Activated T-helper 2 cell treated with anti-CD3 and anti-CD28 coated beads, Interferon-gamma antibody, Interleukin-2, Interleukin-4, amounts not matched to agents 10 μg/mL and 5 μg/mL and 100 μg/mL, durations not matched to agents 14 hours and 24 hours and 36 hours (primary cell): ENCODE results near the gene ERLIN1. TPM values are rescaled to one million over a fixed set of nuclear protein-coding genes. Genes with fewer than 3 reads are reported as not detected.

ENCODE experiments used
- DNase-seq: peaks from one replicate; pipeline ENCODE4 v3.0.0; 2021; ENCODE audit warnings: low spot score
- H3K27ac Mint-ChIP-seq: one replicate; pipeline ENCODE4 v1.8.0; 2021; ENCODE audit warnings: mixed read lengths
- H3K27me3 Mint-ChIP-seq: one replicate; pipeline ENCODE4 v1.8.0; 2021; ENCODE audit warnings: low read depth, mixed read lengths
- H3K36me3 Mint-ChIP-seq: one replicate; pipeline ENCODE4 v1.8.0; 2021; ENCODE audit warnings: low read depth, mixed read lengths
- H3K4me1 Mint-ChIP-seq: one replicate; pipeline ENCODE4 v1.8.0; 2021; ENCODE audit warnings: low read depth, mixed read lengths
- H3K4me3 Mint-ChIP-seq: one replicate; pipeline ENCODE4 v1.8.0; 2021; ENCODE audit warnings: low read depth, mild to moderate bottlenecking, moderate library complexity, mixed read lengths
- H3K9me3 Mint-ChIP-seq: one replicate; pipeline ENCODE4 v1.8.0; 2021; ENCODE audit warnings: mixed read lengths
- intact Hi-C: fragments of 100-400 bp; cut with micrococcal nuclease; formaldehyde crosslinking; loops from one replicate; pipeline ENCODE4 v1.15.1; 2023
- total RNA-seq: library from RNA; stranded (reverse); gene quantifications from 2 replicates; pipeline ENCODE4 v1.2.3, GENCODE V29; 2022

ERLIN1 gene
- total RNA-seq, 1 donor from 2014 or later: 19.4 TPM

- peaks cover 60% of the 10 kb centered on the region for H3K36me3 Mint-ChIP-seq
- H3K4me1 Mint-ChIP-seq: peaks cover 19% of the 10 kb centered on the region
- no peak for DNase-seq
- H3K27ac Mint-ChIP-seq: no peak overlapping the region
- no peaks in the 10 kb centered on the region for H3K27me3 Mint-ChIP-seq
- intact Hi-C loops: no loop called here
- H3K4me3 Mint-ChIP-seq: no peak overlapping the region
- H3K9me3 Mint-ChIP-seq: peaks cover 3% of the 10 kb centered on the region
These were observed 21.9 kb downstream of the ERLIN1 start for GRCh38 chr10:100163704-100164621.

- peaks cover 5% of the 10 kb centered on the region for H3K9me3 Mint-ChIP-seq
- H3K4me1 Mint-ChIP-seq: peaks cover 22% of the 10 kb centered on the region
- DNase-seq: no peak
- H3K36me3 Mint-ChIP-seq: peaks cover 66% of the 10 kb centered on the region
- H3K27me3 Mint-ChIP-seq: no peaks in the 10 kb centered on the region
- no peak overlapping the region for H3K4me3 Mint-ChIP-seq
- H3K27ac Mint-ChIP-seq: no peak overlapping the region
- intact Hi-C loops: no loop called here
These were observed 23.1 kb downstream of the ERLIN1 start for GRCh38 chr10:100162696-100163095.

- Mint-ChIP-seq H3K36me3 (peaks cover 84% of the 10 kb centered on the region), H3K9me3 (peaks cover 5% of the 10 kb centered on the region), H3K27me3 (no peaks in the 10 kb centered on the region), H3K27ac (peak overlapping the region; percentile 28), H3K4me1 (peaks cover 32% of the 10 kb centered on the region), H3K4me3 (no peak overlapping the region)
- no peak for DNase-seq
- intact Hi-C loops: no loop called here
These were observed 27.6 kb downstream of the ERLIN1 start for GRCh38 chr10:100158044-100158805.

GRCh38 chr10:100157156-100157555 lies 28.7 kb downstream of the ERLIN1 start:
- H3K27me3 Mint-ChIP-seq: no peaks in the 10 kb centered on the region
- intact Hi-C loops: no loop called here
- no peak overlapping the region for H3K4me3 Mint-ChIP-seq
- H3K4me1 Mint-ChIP-seq: peaks cover 33% of the 10 kb centered on the region
- no peak for DNase-seq
- no peak overlapping the region for H3K27ac Mint-ChIP-seq
- H3K36me3 Mint-ChIP-seq: peaks cover 83% of the 10 kb centered on the region
- peaks cover 5% of the 10 kb centered on the region for H3K9me3 Mint-ChIP-seq

- H3K4me3 Mint-ChIP-seq: no peak overlapping the region
- no peak overlapping the region for H3K27ac Mint-ChIP-seq
- H3K36me3 Mint-ChIP-seq: peaks cover 86% of the 10 kb centered on the region
- H3K9me3 Mint-ChIP-seq: peaks cover 5% of the 10 kb centered on the region
- no peaks in the 10 kb centered on the region for H3K27me3 Mint-ChIP-seq
- intact Hi-C loops: no loop called here
- no peak for DNase-seq
- peaks cover 33% of the 10 kb centered on the region for H3K4me1 Mint-ChIP-seq
These were observed 29.9 kb downstream of the ERLIN1 start for GRCh38 chr10:100155936-100156335.

GRCh38 chr10:100154666-100155065 lies 31.2 kb downstream of the ERLIN1 start:
- H3K27me3 Mint-ChIP-seq: no peaks in the 10 kb centered on the region
- H3K4me3 Mint-ChIP-seq: no peak overlapping the region
- H3K36me3 Mint-ChIP-seq: peaks cover 78% of the 10 kb centered on the region
- H3K9me3 Mint-ChIP-seq: peaks cover 5% of the 10 kb centered on the region
- no peak overlapping the region for H3K27ac Mint-ChIP-seq
- DNase-seq: no peak
- intact Hi-C loops: loop anchor here (5.0 kb wide), 1 partner anchor 33 kb away; the partner anchor contains the start of gene ERLIN1
- peaks cover 35% of the 10 kb centered on the region for H3K4me1 Mint-ChIP-seq

GRCh38 chr10:100153239-100153825 lies 32.5 kb downstream of the ERLIN1 start:
- DNase-seq: no peak
- peak overlapping the region; percentile 64 for H3K27ac Mint-ChIP-seq
- no peaks in the 10 kb centered on the region for H3K27me3 Mint-ChIP-seq
- intact Hi-C loops: loop anchor here (5.0 kb wide), 1 partner anchor 34 kb away; the partner anchor contains the start of gene ERLIN1
- peaks cover 71% of the 10 kb centered on the region for H3K36me3 Mint-ChIP-seq
- H3K4me3 Mint-ChIP-seq: no peak overlapping the region
- H3K9me3 Mint-ChIP-seq: no peaks in the 10 kb centered on the region
- peaks cover 36% of the 10 kb centered on the region for H3K4me1 Mint-ChIP-seq

GRCh38 chr10:100151723-100152300 lies 34.0 kb downstream of the ERLIN1 start:
- no peak for DNase-seq
- intact Hi-C loops: loop anchor here (5.0 kb wide), 1 partner anchor 35 kb away; the partner anchor contains the start of gene ERLIN1
- Mint-ChIP-seq H3K27me3 (no peaks in the 10 kb centered on the region), H3K4me3 (no peak overlapping the region), H3K4me1 (peaks cover 28% of the 10 kb centered on the region), H3K27ac (no peak overlapping the region), H3K36me3 (peaks cover 56% of the 10 kb centered on the region), H3K9me3 (no peaks in the 10 kb centered on the region)

GRCh38 chr10:100148353-100149211 lies 37.2 kb downstream of the ERLIN1 start:
- H3K27me3 Mint-ChIP-seq: no peaks in the 10 kb centered on the region
- H3K9me3 Mint-ChIP-seq: no peaks in the 10 kb centered on the region
- peak overlapping the region; percentile 56 for H3K27ac Mint-ChIP-seq
- intact Hi-C loops: loop anchor here (2.0 kb wide), 1 partner anchor 26 kb away; no protein-coding TSS in a partner anchor
- no peak for DNase-seq
- no peak overlapping the region for H3K4me3 Mint-ChIP-seq
- H3K4me1 Mint-ChIP-seq: peaks cover 13% of the 10 kb centered on the region
- H3K36me3 Mint-ChIP-seq: peaks cover 28% of the 10 kb centered on the region

- no peaks in the 10 kb centered on the region for H3K9me3 Mint-ChIP-seq
- no peak overlapping the region for H3K27ac Mint-ChIP-seq
- H3K4me1 Mint-ChIP-seq: peaks cover 8% of the 10 kb centered on the region
- H3K27me3 Mint-ChIP-seq: peaks cover under 1% of the 10 kb centered on the region
- H3K4me3 Mint-ChIP-seq: no peak overlapping the region
- peaks cover 17% of the 10 kb centered on the region for H3K36me3 Mint-ChIP-seq
- DNase-seq: no peak
- intact Hi-C loops: no loop called here
These were observed 38.8 kb downstream of the ERLIN1 start for GRCh38 chr10:100146875-100147650.

- Mint-ChIP-seq H3K9me3 (no peaks in the 10 kb centered on the region), H3K27ac (no peak overlapping the region), H3K27me3 (peaks cover 8% of the 10 kb centered on the region), H3K4me1 (peaks cover 8% of the 10 kb centered on the region), H3K4me3 (no peak overlapping the region), H3K36me3 (peaks cover 10% of the 10 kb centered on the region)
- intact Hi-C loops: no loop called here
- DNase-seq: no peak
These were observed 39.4 kb downstream of the ERLIN1 start for GRCh38 chr10:100146398-100146797.
